ENCODE measurements around the gene PITPNM3.

PITPNM3 gene

GRCh38 chr17:6556121-6557039 lies at the start of gene PITPNM3:
TSS of gene PITPNM3 (minus strand) at chr17:6556555. CDS start at chr17:6556406, 149 bp downstream.
- in situ Hi-C loops (cut with HindIII; ENCODE audit: low sequenced_read_pairs), result no loop called here
- no peak for DNase-seq (ENCODE audit: low read depth)
- TF ChIP-seq CTCF (IDR thresholded peaks at IDR 0.05; ENCODE audit: low read depth, low read length, missing control alignments), result no peak
- peak within 1 kb of the TSS; percentile 38 for H3K4me3 ChIP-seq (ENCODE audit: low read depth, low read length)

- no peak overlapping the region for H3K4me3 ChIP-seq (ENCODE audit: low read depth, low read length)
- TF ChIP-seq CTCF (IDR thresholded peaks at IDR 0.05; ENCODE audit: low read depth, low read length, missing control alignments), result no peak
- DNase-seq (ENCODE audit: low read depth), result no peak
- in situ Hi-C loops (cut with HindIII; ENCODE audit: low sequenced_read_pairs), result no loop called here
Observed at GRCh38 chr17:6605142-6605541, 48.8 kb upstream of the PITPNM3 start.

- DNase-seq (ENCODE audit: low read depth), result no peak
- no peak for TF ChIP-seq CTCF (IDR thresholded peaks at IDR 0.05; ENCODE audit: low read depth, low read length, missing control alignments)
- in situ Hi-C loops (cut with HindIII; ENCODE audit: low sequenced_read_pairs), result no loop called here
- H3K4me3 ChIP-seq (ENCODE audit: low read depth, low read length), result no peak overlapping the region
Observed at GRCh38 chr17:6603744-6604325, 47.5 kb upstream of the PITPNM3 start.

- in situ Hi-C loops (cut with HindIII; ENCODE audit: low sequenced_read_pairs), result no loop called here
- TF ChIP-seq CTCF (IDR thresholded peaks at IDR 0.05; ENCODE audit: low read depth, low read length, missing control alignments), result no peak
- no peak overlapping the region for H3K4me3 ChIP-seq (ENCODE audit: low read depth, low read length)
- no peak for DNase-seq (ENCODE audit: low read depth)
Observed at GRCh38 chr17:6602141-6602540, 45.8 kb upstream of the PITPNM3 start.

- in situ Hi-C loops (cut with HindIII; ENCODE audit: low sequenced_read_pairs), result no loop called here
- no peak for TF ChIP-seq CTCF (IDR thresholded peaks at IDR 0.05; ENCODE audit: low read depth, low read length, missing control alignments)
- no peak for DNase-seq (ENCODE audit: low read depth)
- H3K4me3 ChIP-seq (ENCODE audit: low read depth, low read length), result no peak overlapping the region
Observed at GRCh38 chr17:6599364-6599763, 43.0 kb upstream of the PITPNM3 start.

- no peak overlapping the region for H3K4me3 ChIP-seq (ENCODE audit: low read depth, low read length)
- TF ChIP-seq CTCF (IDR thresholded peaks at IDR 0.05; ENCODE audit: low read depth, low read length, missing control alignments), result no peak
- no peak for DNase-seq (ENCODE audit: low read depth)
- in situ Hi-C loops (cut with HindIII; ENCODE audit: low sequenced_read_pairs), result no loop called here
Observed at GRCh38 chr17:6597727-6598126, 41.4 kb upstream of the PITPNM3 start.
